ENCODE data around the gene ZCCHC4. TPM values are rescaled to one million over a fixed set of nuclear protein-coding genes. Genes with fewer than 3 reads are reported as not detected.
A peak's percentile ranks its signal among the peaks of the same experiment; 100 is the strongest.
"Not testable (repeated sequence)": the region's sequence is repeated elsewhere in the genome, so short reads cannot be mapped to it uniquely, and the experiment has no call there.

The ZCCHC4 gene
- total RNA-seq, 2 experiments from 2014 or later: 11.7 to 12.3 TPM

DNA sequence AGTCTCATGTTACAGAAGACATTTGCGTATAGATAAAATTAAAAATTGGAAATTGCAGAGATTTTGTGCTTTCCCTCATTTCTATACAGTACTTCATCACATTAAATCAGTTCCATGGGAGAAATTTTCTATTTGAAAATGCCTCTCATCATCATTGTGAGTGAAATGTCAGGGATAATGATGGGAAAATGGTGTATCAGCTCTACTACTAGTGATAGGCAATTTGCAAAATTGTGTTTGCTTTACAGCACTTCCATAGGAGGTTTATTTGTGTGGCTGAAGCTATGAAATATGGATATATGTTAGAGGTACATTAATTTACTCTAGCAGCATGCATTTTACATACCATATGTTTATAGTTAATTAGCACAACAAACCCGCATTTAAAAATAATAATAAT is 43.5 kb downstream of the ZCCHC4 start:
- Mint-ChIP-seq H3K27ac (no peak overlapping the region), H3K9me3 (ENCODE audit: low read depth) (no peaks in the 10 kb centered on the region), H3K36me3 (ENCODE audit: low read depth) (peaks cover 13% of the 10 kb centered on the region), H3K4me3 (no peak overlapping the region), H3K4me1 (no peaks in the 10 kb centered on the region), H3K27me3 (no peaks in the 10 kb centered on the region)
- DNase-seq (no peak), ATAC-seq (no peak)
- CTCF ChIA-PET: interaction anchor here (1.6 to 4.2 kb wide), 2 partner anchors 9 to 11 kb away, joined by 3 to 35 read pairs; no protein-coding TSS in a partner anchor
- POLR2A ChIA-PET: no interaction called here
- intact Hi-C loops (cut with DNase I, micrococcal nuclease): no loop called here

- POLR2A ChIA-PET: no interaction called here
- Mint-ChIP-seq H3K27ac (no peak overlapping the region), H3K4me3 (no peak overlapping the region), H3K4me1 (no peaks in the 10 kb centered on the region), H3K9me3 (ENCODE audit: low read depth) (no peaks in the 10 kb centered on the region), H3K36me3 (ENCODE audit: low read depth) (peaks cover 12% of the 10 kb centered on the region), H3K27me3 (no peaks in the 10 kb centered on the region)
- intact Hi-C loops (cut with DNase I, micrococcal nuclease): no loop called here
- ATAC-seq (no peak), DNase-seq (no peak)
- CTCF ChIA-PET: interaction anchor here (0.6 to 4.2 kb wide), 4 partner anchors 8 to 378 kb away, joined by 3 to 35 read pairs (median 3); no protein-coding TSS in a partner anchor
Measured at GRCh38 chr4:25358515-25359275, 46.1 kb downstream of the ZCCHC4 start.

GRCh38 chr4:25361253-25361652 is 48.7 kb downstream of the ZCCHC4 start:
- ATAC-seq (no peak), DNase-seq (no peak)
- POLR2A ChIA-PET: no interaction called here
- H3K9me3 Mint-ChIP-seq (ENCODE audit: low read depth): no peaks in the 10 kb centered on the region
- intact Hi-C loops (cut with DNase I, micrococcal nuclease): no loop called here
- H3K4me3 Mint-ChIP-seq: no peak overlapping the region
- CTCF ChIA-PET: no interaction called here
- H3K4me1 Mint-ChIP-seq: no peaks in the 10 kb centered on the region
- H3K36me3 Mint-ChIP-seq (ENCODE audit: low read depth): peaks cover 11% of the 10 kb centered on the region
- H3K27me3 Mint-ChIP-seq: no peaks in the 10 kb centered on the region
- H3K27ac Mint-ChIP-seq: no peak overlapping the region

DNA sequence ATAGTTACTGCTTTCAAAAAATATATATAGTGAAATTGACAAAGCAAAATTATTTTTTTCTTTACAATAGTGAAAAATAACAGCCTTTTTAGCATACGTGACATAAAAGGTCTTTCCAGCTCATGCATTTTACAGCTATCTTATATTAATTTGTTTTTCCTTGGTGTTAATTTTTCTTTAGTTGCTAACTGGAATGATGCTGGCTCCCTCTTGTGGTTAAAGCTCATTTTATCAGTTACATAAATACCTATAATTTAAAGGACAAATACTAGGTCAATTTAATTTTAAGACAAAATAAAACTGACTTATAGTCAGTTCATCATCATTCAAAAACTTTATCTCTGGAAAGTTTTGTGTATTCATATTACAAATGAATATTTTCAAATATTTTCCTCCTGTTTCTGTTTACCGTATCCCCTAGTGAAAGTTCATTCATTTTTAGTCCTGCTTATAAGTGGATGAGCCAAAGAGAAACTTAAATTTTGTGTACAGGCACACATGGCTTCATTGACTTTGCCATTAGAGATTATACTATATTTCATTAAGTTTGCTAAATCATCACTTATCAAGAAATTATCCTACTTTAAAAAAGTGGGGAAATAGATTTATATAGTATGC is 54.5 kb downstream of the ZCCHC4 start:
- CTCF ChIA-PET: interaction anchor here (0.5 to 4.9 kb wide), 31 partner anchors 10 to 545 kb away, joined by 3 to 37 read pairs (median 4); partner anchors contain the start of genes SEPSECS and ZCCHC4
- H3K9me3 Mint-ChIP-seq (ENCODE audit: low read depth): no peaks in the 10 kb centered on the region
- no peak overlapping the region for H3K27ac Mint-ChIP-seq

DNA sequence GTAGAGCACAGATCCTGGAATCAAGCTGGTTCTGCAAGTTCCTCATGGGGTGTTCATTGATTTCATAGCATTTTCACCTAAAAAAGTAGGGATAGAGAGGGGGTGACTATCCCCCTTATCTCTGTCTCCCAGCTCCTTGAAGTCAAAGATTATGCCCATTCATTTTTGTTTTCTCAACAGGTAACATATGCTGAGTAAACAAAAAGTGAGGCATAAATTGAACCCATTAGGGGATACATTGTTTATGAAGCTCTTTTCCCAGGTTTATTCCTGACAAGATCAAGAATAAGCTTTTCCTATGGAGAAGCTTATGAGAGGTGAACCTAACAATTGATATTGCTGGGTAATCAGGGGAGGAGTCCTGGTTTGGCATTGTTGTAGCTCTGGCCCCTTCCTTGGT is 55.3 kb downstream of the ZCCHC4 start:
- DNase-seq (no peak), ATAC-seq (no peak)
- H3K27me3 Mint-ChIP-seq: no peaks in the 10 kb centered on the region
- ChIA-PET CTCF (interaction anchor here (0.5 to 4.9 kb wide), 27 partner anchors 10 to 544 kb away, joined by 3 to 37 read pairs (median 6); partner anchors contain the start of genes ANAPC4, PI4K2B, SEPSECS and ZCCHC4), POLR2A (interaction anchor here (0.5 to 0.6 kb wide), 2 partner anchors 54 to 56 kb away, joined by 3 to 4 read pairs; no protein-coding TSS in a partner anchor)
- H3K27ac Mint-ChIP-seq: no peak overlapping the region
- no peak overlapping the region for H3K4me3 Mint-ChIP-seq
- no peaks in the 10 kb centered on the region for H3K9me3 Mint-ChIP-seq (ENCODE audit: low read depth)
- intact Hi-C loops (cut with DNase I, micrococcal nuclease): loop anchor here (1.0 to 2.0 kb wide), 4 partner anchors 55 to 388 kb away; partner anchors contain the start of gene ZCCHC4 (in 2 of the 2)
- H3K4me1 Mint-ChIP-seq: no peaks in the 10 kb centered on the region
- H3K36me3 Mint-ChIP-seq (ENCODE audit: low read depth): peaks cover 3% of the 10 kb centered on the region

More for the DNA sequence above, 54.5 kb downstream of the ZCCHC4 start:
- H3K4me3 Mint-ChIP-seq: no peak overlapping the region
- no peaks in the 10 kb centered on the region for H3K27me3 Mint-ChIP-seq
- intact Hi-C loops (cut with DNase I, micrococcal nuclease): loop anchor here (1.0 to 2.0 kb wide), 4 partner anchors 54 to 387 kb away; partner anchors contain the start of gene ZCCHC4 (in 2 of the 2)
- peaks cover 3% of the 10 kb centered on the region for H3K36me3 Mint-ChIP-seq (ENCODE audit: low read depth)
- no peaks in the 10 kb centered on the region for H3K4me1 Mint-ChIP-seq
- DNase-seq (no peak), ATAC-seq (no peak)
- POLR2A ChIA-PET: no interaction called here

DNA sequence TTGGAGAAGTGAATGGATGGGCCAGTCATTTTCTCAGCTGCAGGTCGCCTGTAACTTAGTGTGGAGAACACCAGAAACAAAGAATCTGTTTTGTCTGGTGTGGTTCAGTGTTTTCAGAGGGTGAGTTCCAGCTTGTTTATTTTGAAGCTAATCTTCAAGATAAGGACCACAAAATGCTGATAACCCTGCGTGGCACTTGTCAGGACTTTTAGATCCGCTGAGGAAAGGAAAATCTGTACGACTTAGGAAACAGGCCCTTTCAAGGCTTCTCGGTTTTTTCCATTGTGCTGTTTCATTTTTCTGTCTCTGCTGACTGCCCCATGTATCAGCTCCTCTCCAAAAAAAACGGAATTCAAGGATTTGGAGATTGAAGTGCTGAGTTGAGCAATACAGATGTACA is 55.7 kb downstream of the ZCCHC4 start:
- Mint-ChIP-seq H3K4me1 (no peaks in the 10 kb centered on the region), H3K27ac (no peak overlapping the region), H3K4me3 (no peak overlapping the region), H3K9me3 (ENCODE audit: low read depth) (no peaks in the 10 kb centered on the region), H3K36me3 (ENCODE audit: low read depth) (peaks cover 3% of the 10 kb centered on the region), H3K27me3 (no peaks in the 10 kb centered on the region)
- ChIA-PET POLR2A (interaction anchor here (0.5 to 0.6 kb wide), 2 partner anchors 55 to 56 kb away, joined by 3 to 4 read pairs; no protein-coding TSS in a partner anchor), CTCF (interaction anchor here (1.0 to 4.9 kb wide), 20 partner anchors 9 to 390 kb away, joined by 3 to 37 read pairs (median 6); partner anchors contain the start of genes ANAPC4, PI4K2B, SEPSECS and ZCCHC4)
- intact Hi-C loops (cut with DNase I, micrococcal nuclease): no loop called here
- DNase-seq (no peak), ATAC-seq (no peak)

- H3K27me3 Mint-ChIP-seq: no peaks in the 10 kb centered on the region
- POLR2A ChIA-PET: no interaction called here
Measured at GRCh38 chr4:25370242-25370641, 57.7 kb downstream of the ZCCHC4 start.

GRCh38 chr4:25372549-25372948 is 60.0 kb downstream of the ZCCHC4 start:
- H3K4me1 Mint-ChIP-seq; H3K36me3 Mint-ChIP-seq (ENCODE audit: low read depth); ATAC-seq; H3K9me3 Mint-ChIP-seq (ENCODE audit: low read depth); H3K4me3 Mint-ChIP-seq; H3K27ac Mint-ChIP-seq; intact Hi-C loops (cut with DNase I, micrococcal nuclease); DNase-seq; POLR2A ChIA-PET; H3K27me3 Mint-ChIP-seq: not testable (repeated sequence)
- CTCF ChIA-PET: interaction anchor here (1.0 kb wide), 1 partner anchor 60 kb away, joined by 3 read pairs; the partner anchor contains the start of gene ZCCHC4

More at GRCh38 chr4:25370242-25370641, 57.7 kb downstream of the ZCCHC4 start:
- no peaks in the 10 kb centered on the region for H3K9me3 Mint-ChIP-seq (ENCODE audit: low read depth)
- peaks cover 2% of the 10 kb centered on the region for H3K36me3 Mint-ChIP-seq (ENCODE audit: low read depth)
- ATAC-seq (no peak), DNase-seq (no peak)
- H3K4me3 Mint-ChIP-seq: no peak overlapping the region
- peaks cover 2% of the 10 kb centered on the region for H3K4me1 Mint-ChIP-seq
- intact Hi-C loops (cut with DNase I, micrococcal nuclease): no loop called here
- CTCF ChIA-PET: interaction anchor here (1.6 kb wide), 1 partner anchor 58 kb away, joined by 4 read pairs; the partner anchor contains the start of gene ZCCHC4
- no peak overlapping the region for H3K27ac Mint-ChIP-seq

DNA sequence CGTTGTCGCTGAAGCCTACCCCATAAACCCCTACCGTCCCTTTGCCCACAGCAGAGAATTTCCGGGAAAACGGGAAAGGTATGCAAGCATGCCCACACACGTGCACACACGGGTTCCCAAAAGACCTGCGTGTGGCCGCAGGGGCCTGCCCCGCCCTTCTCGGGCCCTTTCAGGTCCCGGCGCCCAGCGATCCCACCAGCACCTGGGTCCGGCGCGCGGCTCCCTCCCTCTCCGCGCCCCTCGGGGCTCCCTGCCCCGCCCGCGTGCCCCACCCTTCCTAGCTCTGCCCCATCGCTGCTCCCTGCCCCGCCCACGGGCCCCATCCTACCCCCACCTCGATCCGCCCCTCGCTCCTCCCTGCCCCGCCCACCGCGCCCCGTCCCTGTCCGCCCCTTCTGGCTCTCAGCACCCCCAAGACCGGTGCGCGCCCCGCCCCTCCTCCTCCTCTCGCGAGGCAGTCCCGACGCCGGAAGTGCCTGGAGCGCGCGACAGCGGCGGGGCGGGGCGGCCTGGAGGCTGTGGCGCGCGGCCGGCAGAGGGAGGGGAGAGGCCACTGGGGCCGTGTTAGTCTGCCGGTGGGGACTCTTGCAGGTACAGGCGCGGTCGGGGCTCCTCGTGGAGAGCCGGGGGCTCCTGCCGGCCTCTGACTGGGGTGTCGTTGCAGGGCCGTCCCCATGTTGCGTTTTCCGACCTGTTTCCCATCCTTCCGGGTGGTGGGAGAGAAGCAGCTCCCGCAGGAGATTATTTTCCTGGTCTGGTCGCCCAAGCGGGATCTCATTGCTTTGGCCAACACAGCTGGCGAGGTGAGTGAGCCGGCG is 64.4 kb downstream of the ZCCHC4 start, which contains the start of gene ANAPC4:
Gene ANAPC4, plus strand, starts transcription at position 510 of the 818 bp plus-strand sequence. Its CDS starts 165 bp downstream, at position 675.
- ChIA-PET CTCF (interaction anchor here (0.8 to 1.8 kb wide), 9 partner anchors 9 to 216 kb away, joined by 3 to 9 read pairs (median 4); partner anchors contain the start of gene ZCCHC4), POLR2A (interaction anchor here (0.7 to 2.0 kb wide), 2 partner anchors 143 to 419 kb away, joined by 3 to 6 read pairs; partner anchors contain the start of gene PI4K2B)
- DNase-seq (peak; percentile 99), ATAC-seq (peak; percentile 98)
- peaks cover 11% of the 10 kb centered on the region for H3K36me3 Mint-ChIP-seq (ENCODE audit: low read depth)
- intact Hi-C loops (cut with DNase I, micrococcal nuclease): loop anchor here (1.0 to 5.0 kb wide), 9 partner anchors 56 to 940 kb away; partner anchors contain the start of genes DHX15 (in 2 of the 2), SEPSECS (in 2 of the 2), ZCCHC4 (in 2 of the 2) and SMIM20 (in 1 of the 2)
- H3K27ac Mint-ChIP-seq: peak within 1 kb of the TSS; percentile 74
- peaks cover 8% of the 10 kb centered on the region for H3K4me1 Mint-ChIP-seq
- H3K9me3 Mint-ChIP-seq (ENCODE audit: low read depth): no peaks in the 10 kb centered on the region
- no peak within 1 kb of the TSS for H3K4me3 Mint-ChIP-seq
- no peaks in the 10 kb centered on the region for H3K27me3 Mint-ChIP-seq

Data from activated CD4-positive, alpha-beta T cell treated with anti-CD3 and anti-CD28 coated beads for 36 hours (primary cell).